GM12878 (cell line): ENCODE measurements around the gene RAB40B. TPM values are rescaled to one million over a fixed set of nuclear protein-coding genes. Genes with fewer than 3 reads are reported as not detected.

ENCODE experiments used
- ATAC-seq: fragments of 200-7000 bp; cut with Tn5 transposase; 3 replicates; pipeline ENCODE4 v1.9.1; 2020; ENCODE audit warnings: mild to moderate bottlenecking, moderate library complexity
- BruUV-seq: library from RNA; stranded (reverse); fragments of 400-500 nt; replicated peaks from 2 replicates; lab custom pipeline; 2021; lab: Mats Ljungman, UMichigan
- CTCF ChIA-PET: fragments of 300-600 bp; sonication (Branson Sonifier 250); formaldehyde crosslinking; extraction: SDS; loops from one replicate; lab custom pipeline; 2021; ENCODE audit warnings: inconsistent platforms; lab: Yijun Ruan, JAX
- POLR2A ChIA-PET: fragments of 350-600 bp; formaldehyde crosslinking; extraction: SDS; loops from one replicate; lab custom pipeline; 2021; ENCODE audit warnings: inconsistent platforms; lab: Charles Lee
- RAD21 ChIA-PET: fragments of 300-600 bp; sonication (Branson Sonifier 250); formaldehyde crosslinking; loops from one replicate; lab custom pipeline; 2023; ENCODE audit warnings: antibody characterized with exemption; ENCODE audit not compliant: unreplicated experiment; lab: Charles Lee
- SMC1A ChIA-PET: fragments of 300-600 bp; sonication (Branson Sonifier 250); formaldehyde crosslinking; loops from one replicate; lab custom pipeline; 2023; ENCODE audit not compliant: unreplicated experiment, uncharacterized antibody; lab: Charles Lee
- DNase-seq: peaks from one replicate; pipeline ENCODE4 v3.0.0-alpha.2; 2011; ENCODE audit warnings: low read depth, low spot score
- FAIRE-seq: peaks from 3 replicates; lab custom pipeline; 2011; peaks lifted over from hg19 to GRCh38; lab: Jason Lieb, UNC
- H2AFZ ChIP-seq: 2 replicates; pipeline ENCODE4 v1.6.0; 2011; ENCODE audit warnings: low read depth, low read length, control low read depth; ENCODE audit not compliant: control insufficient read depth
- H3K27ac ChIP-seq: 2 replicates; pipeline ENCODE4 v1.5.1; 2011; ENCODE audit warnings: control low read depth; ENCODE audit not compliant: control insufficient read depth, insufficient read depth
- H3K27me3 ChIP-seq, 2 experiments: replicated peaks in 1 of 2; 2 replicates each; pipeline versions ENCODE4 v1.6.0 to v1.6.1; 2011; ENCODE audit warnings: low read length in 1 of 2; ENCODE audit not compliant: control insufficient read depth in 2 of 2, insufficient read depth in 2 of 2
- H3K36me3 ChIP-seq, 2 experiments: 2 replicates each; pipeline ENCODE4 v1.5.1; 2011; ENCODE audit warnings: low read length in 1 of 2; ENCODE audit not compliant: control insufficient read depth in 2 of 2, insufficient read depth in 2 of 2
- H3K4me1 ChIP-seq: 2 replicates; pipeline ENCODE4 v1.6.1; 2011; ENCODE audit warnings: mild to moderate bottlenecking, low read length, moderate library complexity, mixed read lengths; ENCODE audit not compliant: control insufficient read depth, insufficient read depth
- H3K4me2 ChIP-seq: 2 replicates; pipeline ENCODE4 v1.6.0; 2011; ENCODE audit warnings: control low read depth; ENCODE audit not compliant: control insufficient read depth, insufficient read depth
- H3K4me3 ChIP-seq: fragments of 200-600 bp; sonication (generic); 2 replicates; pipeline ENCODE4 v1.5.1; 2016
- H3K79me2 ChIP-seq: 2 replicates; pipeline ENCODE4 v1.6.0; 2011; ENCODE audit warnings: low read length; ENCODE audit not compliant: control insufficient read depth, insufficient read depth
- H3K9ac ChIP-seq: 2 replicates; pipeline ENCODE4 v1.8.0; 2011; ENCODE audit warnings: low read length, control low read depth, mixed read lengths; ENCODE audit not compliant: control insufficient read depth, insufficient read depth
- H3K9me3 ChIP-seq: replicated peaks from 3 replicates; pipeline ENCODE4 v1.5.1; 2011; ENCODE audit warnings: mild to moderate bottlenecking, low read length; ENCODE audit not compliant: control insufficient read depth, insufficient read depth
- H4K20me1 ChIP-seq: 2 replicates; pipeline ENCODE4 v1.6.0; 2011; ENCODE audit not compliant: control insufficient read depth, insufficient read depth
- EZH2 ChIP-seq: IDR thresholded peaks from 2 replicates; pipeline ENCODE4 v1.6.1; 2012; ENCODE audit warnings: low read depth, mild to moderate bottlenecking, control low read depth, inconsistent platforms, low read length, borderline replicate concordance; ENCODE audit not compliant: control insufficient read depth
- NFYA ChIP-seq: IDR thresholded peaks from 2 replicates; pipeline ENCODE4 v1.6.1; 2011; ENCODE audit warnings: low read depth, mild to moderate bottlenecking, low read length, improper control_type of control experiment, borderline replicate concordance
- PAX8 ChIP-seq: fragments of 450-650 bp; IDR thresholded peaks from 2 replicates; pipeline ENCODE4 v1.6.1; 2017; ENCODE audit warnings: mild to moderate bottlenecking, moderate library complexity
- RAD21 ChIP-seq: IDR thresholded peaks from 2 replicates; pipeline ENCODE4 v1.6.1; 2011; ENCODE audit warnings: mild to moderate bottlenecking, low read depth, low read length, moderate library complexity; ENCODE audit not compliant: insufficient read depth
- RAD51 ChIP-seq: fragments of 450-650 bp; IDR thresholded peaks from 2 replicates; pipeline ENCODE4 v1.6.1; 2016; ENCODE audit warnings: moderate library complexity, mild to moderate bottlenecking, inconsistent platforms
- SMAD1 ChIP-seq: fragments of 450-650 bp; IDR thresholded peaks from 2 replicates; pipeline ENCODE4 v1.6.1; 2018; ENCODE audit warnings: mild to moderate bottlenecking, low read depth; ENCODE audit not compliant: partially characterized antibody
- SMARCA5 ChIP-seq: fragments of 450-650 bp; IDR thresholded peaks from 2 replicates; pipeline ENCODE4 v1.6.1; 2017; ENCODE audit warnings: mild to moderate bottlenecking
- SPI1 ChIP-seq: IDR thresholded peaks from 2 replicates; pipeline ENCODE4 v1.6.1; 2011; ENCODE audit warnings: low read depth, mild to moderate bottlenecking, low read length, moderate library complexity, borderline replicate concordance; ENCODE audit not compliant: insufficient read depth
- SUZ12 ChIP-seq: fragments of 200-600 bp; sonication (generic); IDR thresholded peaks from one replicate; pipeline ENCODE4 v1.6.1; 2018; ENCODE audit warnings: antibody characterized with exemption, mild to moderate bottlenecking; ENCODE audit not compliant: unreplicated experiment
- WGBS: methylation state at CpG from one replicate; pipeline ENCODE4 v1.1.6; 2016; ENCODE audit warnings: low lambda C conversion rate; ENCODE audit not compliant: insufficient replicate concordance, insufficient coverage; ENCODE audit errors: missing lambda C conversion rate; 5-methylcytosine and 5-hydroxymethylcytosine counted together
- in situ Hi-C: fragments of 300-500 bp; cut with MboI; formaldehyde crosslinking; loops from 9 replicates; pipeline ENCODE4 v1.14.3; 2018; ENCODE audit warnings: mixed read lengths
- intact Hi-C: fragments of 100-400 bp; cut with micrococcal nuclease; formaldehyde crosslinking; loops from one replicate; pipeline ENCODE4 v1.14.2; 2022; ENCODE audit not compliant: unreplicated experiment
- polyA plus RNA-seq, 11 experiments: library from polyadenylated mRNA; depleted of rRNA in 4 of 11; unstranded in 6 of 11; stranded (reverse) in 5 of 11; fragments of >200 nt; fragmentation: Nextera tagmentation in 4 of 11; fragmentation: Illumina TruSeq in 1 of 11; extraction: Ambion mirVana in 4 of 11; extraction: Trizol in 1 of 11; gene quantifications; 1 replicate in 1 of 11; 2 replicates in 10 of 11; pipeline versions ENCODE4 v1.2.1 to v1.2.3, GENCODE V29; 2011 to 2016; ENCODE audit warnings: inconsistent platforms in 2 of 11, missing spikeins in 2 of 11, low read depth in 1 of 11
- total RNA-seq, 4 experiments: library from RNA; depleted of rRNA in 3 of 4; stranded (reverse); fragments of >200 nt in 3 of 4; fragmentation: Illumina TruSeq in 1 of 4; extraction: Trizol in 1 of 4; gene quantifications; 2 replicates each; pipeline versions ENCODE4 v1.2.1 to v1.2.3, GENCODE V29; 2013 to 2021
- TF ChIP-seq, protein P1 (sequence below): fragments of 450-650 bp; IDR thresholded peaks from 2 replicates; pipeline ENCODE4 v1.6.1; 2017; ENCODE audit warnings: antibody characterized with exemption, mild to moderate bottlenecking, moderate library complexity
- TF ChIP-seq, protein P2 (sequence below): fragments of 150-350 bp; IDR thresholded peaks from 2 replicates; pipeline ENCODE4 v1.6.1; 2014; ENCODE audit warnings: mild to moderate bottlenecking, low read depth, low read length
- TF ChIP-seq, protein P3 (sequence below): IDR thresholded peaks from 2 replicates; pipeline ENCODE4 v1.6.1; 2012; ENCODE audit warnings: low read depth, low read length, improper control_type of control experiment

The RAB40B gene
- total and polyA plus RNA-seq, 10 of the 15 experiments (the other 5 are each of a cell fraction or from before 2014, with no cell fraction given), result 0.06 to 2.8 (median 1.4) TPM

DNA sequence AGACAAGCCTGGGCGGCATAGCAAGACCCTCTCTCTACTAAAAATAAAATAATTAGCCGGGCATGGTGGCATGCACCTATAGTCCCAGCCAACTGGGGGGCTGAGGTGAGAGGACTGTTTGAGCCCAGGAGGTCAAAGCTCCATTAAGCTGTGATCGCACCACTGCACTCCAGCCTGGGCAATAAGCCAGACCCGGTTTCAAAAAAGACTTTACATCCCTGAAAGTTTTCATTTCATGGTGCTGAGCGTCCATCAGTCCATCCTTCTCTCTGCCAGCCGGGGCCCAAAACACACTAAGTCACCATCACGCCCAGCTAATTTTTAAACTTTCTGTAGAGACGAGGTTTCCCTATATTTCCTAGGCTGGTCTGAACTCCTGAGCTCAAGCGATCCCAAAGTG lies 10.6 kb downstream of the RAB40B start:
- ATAC-seq (no peak), FAIRE-seq (no peak)
- in situ Hi-C loops, result no loop called here

More for the DNA sequence above, 10.6 kb downstream of the RAB40B start:
- RAD21 ChIA-PET, result no interaction called here
- Histone ChIP-seq H3K27me3 (no peaks in the 10 kb centered on the region), H3K9ac (no peak overlapping the region), H3K79me2 (no peaks in the 10 kb centered on the region), H3K36me3 (no peaks in the 10 kb centered on the region), H3K9me3 (no peaks in the 10 kb centered on the region), H2AFZ (no peak overlapping the region), H3K4me1 (no peaks in the 10 kb centered on the region), H3K27ac (no peak overlapping the region), H3K4me3 (no peak overlapping the region), H4K20me1 (no peaks in the 10 kb centered on the region), H3K4me2 (no peak overlapping the region)
- intact Hi-C loops, result no loop called here
- no peak for DNase-seq
- POLR2A ChIA-PET, result no interaction called here
- WGBS, result 67% methylated on average over 9 of the region's 9 CpGs
- SMC1A ChIA-PET, result interaction anchor here (1.0 to 1.2 kb wide), 2 partner anchors 20 to 39 kb away, joined by 3 to 5 read pairs; no protein-coding TSS in a partner anchor
- no TSS peak for BruUV-seq
- CTCF ChIA-PET, result no interaction called here
- TF ChIP-seq, protein P1, sequence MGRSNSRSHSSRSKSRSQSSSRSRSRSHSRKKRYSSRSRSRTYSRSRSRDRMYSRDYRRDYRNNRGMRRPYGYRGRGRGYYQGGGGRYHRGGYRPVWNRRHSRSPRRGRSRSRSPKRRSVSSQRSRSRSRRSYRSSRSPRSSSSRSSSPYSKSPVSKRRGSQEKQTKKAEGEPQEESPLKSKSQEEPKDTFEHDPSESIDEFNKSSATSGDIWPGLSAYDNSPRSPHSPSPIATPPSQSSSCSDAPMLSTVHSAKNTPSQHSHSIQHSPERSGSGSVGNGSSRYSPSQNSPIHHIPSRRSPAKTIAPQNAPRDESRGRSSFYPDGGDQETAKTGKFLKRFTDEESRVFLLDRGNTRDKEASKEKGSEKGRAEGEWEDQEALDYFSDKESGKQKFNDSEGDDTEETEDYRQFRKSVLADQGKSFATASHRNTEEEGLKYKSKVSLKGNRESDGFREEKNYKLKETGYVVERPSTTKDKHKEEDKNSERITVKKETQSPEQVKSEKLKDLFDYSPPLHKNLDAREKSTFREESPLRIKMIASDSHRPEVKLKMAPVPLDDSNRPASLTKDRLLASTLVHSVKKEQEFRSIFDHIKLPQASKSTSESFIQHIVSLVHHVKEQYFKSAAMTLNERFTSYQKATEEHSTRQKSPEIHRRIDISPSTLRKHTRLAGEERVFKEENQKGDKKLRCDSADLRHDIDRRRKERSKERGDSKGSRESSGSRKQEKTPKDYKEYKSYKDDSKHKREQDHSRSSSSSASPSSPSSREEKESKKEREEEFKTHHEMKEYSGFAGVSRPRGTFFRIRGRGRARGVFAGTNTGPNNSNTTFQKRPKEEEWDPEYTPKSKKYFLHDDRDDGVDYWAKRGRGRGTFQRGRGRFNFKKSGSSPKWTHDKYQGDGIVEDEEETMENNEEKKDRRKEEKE, result no peak
- TF ChIP-seq, protein P2, sequence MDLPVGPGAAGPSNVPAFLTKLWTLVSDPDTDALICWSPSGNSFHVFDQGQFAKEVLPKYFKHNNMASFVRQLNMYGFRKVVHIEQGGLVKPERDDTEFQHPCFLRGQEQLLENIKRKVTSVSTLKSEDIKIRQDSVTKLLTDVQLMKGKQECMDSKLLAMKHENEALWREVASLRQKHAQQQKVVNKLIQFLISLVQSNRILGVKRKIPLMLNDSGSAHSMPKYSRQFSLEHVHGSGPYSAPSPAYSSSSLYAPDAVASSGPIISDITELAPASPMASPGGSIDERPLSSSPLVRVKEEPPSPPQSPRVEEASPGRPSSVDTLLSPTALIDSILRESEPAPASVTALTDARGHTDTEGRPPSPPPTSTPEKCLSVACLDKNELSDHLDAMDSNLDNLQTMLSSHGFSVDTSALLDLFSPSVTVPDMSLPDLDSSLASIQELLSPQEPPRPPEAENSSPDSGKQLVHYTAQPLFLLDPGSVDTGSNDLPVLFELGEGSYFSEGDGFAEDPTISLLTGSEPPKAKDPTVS, result no peak
- TF ChIP-seq PAX8, result no peak
- TF ChIP-seq, protein P3, sequence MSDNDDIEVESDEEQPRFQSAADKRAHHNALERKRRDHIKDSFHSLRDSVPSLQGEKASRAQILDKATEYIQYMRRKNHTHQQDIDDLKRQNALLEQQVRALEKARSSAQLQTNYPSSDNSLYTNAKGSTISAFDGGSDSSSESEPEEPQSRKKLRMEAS, result no peak
- no peak for TF ChIP-seq SUZ12
- TF ChIP-seq NFYA, result no peak
- no peak for TF ChIP-seq RAD51
- TF ChIP-seq RAD21, result no peak
- no peak for TF ChIP-seq EZH2
- TF ChIP-seq SMAD1, result no peak
- no peak for TF ChIP-seq SPI1
- no peak for TF ChIP-seq SMARCA5
